ENCODE results near the gene MS4A10. TPM values are rescaled to one million over a fixed set of nuclear protein-coding genes. Genes with fewer than 3 reads are reported as not detected.

MS4A10 gene
- total RNA-seq, 2 experiments from 2014 or later = not detected

GRCh38 chr11:60769811-60770210 is 15.3 kb upstream of the MS4A10 start:
- H3K36me3 Mint-ChIP-seq (ENCODE audit: low read depth) = no peaks in the 10 kb centered on the region
- no peak overlapping the region for H3K27ac Mint-ChIP-seq
- CTCF ChIA-PET = no interaction called here
- H3K9me3 Mint-ChIP-seq = no peaks in the 10 kb centered on the region
- POLR2A ChIA-PET = no interaction called here
- peaks cover 4% of the 10 kb centered on the region for H3K27me3 Mint-ChIP-seq
- DNase-seq = no peak
- H3K4me1 Mint-ChIP-seq = no peaks in the 10 kb centered on the region
- H3K4me3 Mint-ChIP-seq = no peak overlapping the region

GRCh38 chr11:60771146-60771545 is 14.0 kb upstream of the MS4A10 start:
- CTCF ChIA-PET = no interaction called here
- peaks cover 4% of the 10 kb centered on the region for H3K27me3 Mint-ChIP-seq
- no peak overlapping the region for H3K27ac Mint-ChIP-seq
- no peak overlapping the region for H3K4me3 Mint-ChIP-seq
- H3K4me1 Mint-ChIP-seq = peaks cover 4% of the 10 kb centered on the region
- no peaks in the 10 kb centered on the region for H3K36me3 Mint-ChIP-seq (ENCODE audit: low read depth)
- DNase-seq = no peak
- no peaks in the 10 kb centered on the region for H3K9me3 Mint-ChIP-seq
- POLR2A ChIA-PET = no interaction called here

GRCh38 chr11:60771879-60772525 is 13.1 kb upstream of the MS4A10 start:
- POLR2A ChIA-PET = no interaction called here
- Mint-ChIP-seq H3K9me3 (no peaks in the 10 kb centered on the region), H3K4me1 (peaks cover 4% of the 10 kb centered on the region), H3K27me3 (peaks cover 1% of the 10 kb centered on the region), H3K27ac (no peak overlapping the region), H3K36me3 (ENCODE audit: low read depth) (no peaks in the 10 kb centered on the region), H3K4me3 (no peak overlapping the region)
- CTCF ChIA-PET = interaction anchor here (1.3 kb wide), 1 partner anchor 10 kb away, joined by 6 read pairs; no protein-coding TSS in a partner anchor
- no peak for DNase-seq

- no peaks in the 10 kb centered on the region for H3K36me3 Mint-ChIP-seq (ENCODE audit: low read depth)
- no peaks in the 10 kb centered on the region for H3K9me3 Mint-ChIP-seq
- no peak overlapping the region for H3K4me3 Mint-ChIP-seq
- ChIA-PET CTCF (interaction anchor here (1.3 kb wide), 1 partner anchor 10 kb away, joined by 6 read pairs; no protein-coding TSS in a partner anchor), POLR2A (no interaction called here)
- H3K27me3 Mint-ChIP-seq = peaks cover 5% of the 10 kb centered on the region
- no peak for DNase-seq
- H3K27ac Mint-ChIP-seq = no peak overlapping the region
- H3K4me1 Mint-ChIP-seq = peaks cover 4% of the 10 kb centered on the region
Measured at GRCh38 chr11:60772666-60773065, 12.5 kb upstream of the MS4A10 start.

GRCh38 chr11:60774726-60775125 is 10.4 kb upstream of the MS4A10 start:
- Mint-ChIP-seq H3K4me3 (no peak overlapping the region), H3K36me3 (ENCODE audit: low read depth) (no peaks in the 10 kb centered on the region), H3K27me3 (peaks cover 9% of the 10 kb centered on the region), H3K4me1 (peaks cover 4% of the 10 kb centered on the region), H3K27ac (no peak overlapping the region), H3K9me3 (no peaks in the 10 kb centered on the region)
- ChIA-PET CTCF (interaction anchor here (1.1 to 7.3 kb wide), 10 partner anchors 10 to 195 kb away, joined by 3 to 83 read pairs (median 5); partner anchors contain the start of genes MS4A10 and MS4A15), POLR2A (no interaction called here)
- no peak for DNase-seq

- DNase-seq = peak; percentile 82
- H3K36me3 Mint-ChIP-seq (ENCODE audit: low read depth) = no peaks in the 10 kb centered on the region
- ChIA-PET POLR2A (no interaction called here), CTCF (interaction anchor here (0.6 to 7.3 kb wide), 16 partner anchors 9 to 400 kb away, joined by 3 to 83 read pairs (median 3); partner anchors contain the start of genes MS4A10 and MS4A15)
- H3K4me3 Mint-ChIP-seq = no peak overlapping the region
- peaks cover 10% of the 10 kb centered on the region for H3K27me3 Mint-ChIP-seq
- H3K27ac Mint-ChIP-seq = no peak overlapping the region
- H3K4me1 Mint-ChIP-seq = peaks cover 4% of the 10 kb centered on the region
- H3K9me3 Mint-ChIP-seq = no peaks in the 10 kb centered on the region
Measured at GRCh38 chr11:60775420-60775961, 9.6 kb upstream of the MS4A10 start.

- DNase-seq = no peak
- H3K27ac Mint-ChIP-seq = no peak overlapping the region
- H3K4me3 Mint-ChIP-seq = no peak overlapping the region
- peaks cover 10% of the 10 kb centered on the region for H3K27me3 Mint-ChIP-seq
- H3K9me3 Mint-ChIP-seq = no peaks in the 10 kb centered on the region
- H3K36me3 Mint-ChIP-seq (ENCODE audit: low read depth) = no peaks in the 10 kb centered on the region
- H3K4me1 Mint-ChIP-seq = peaks cover 4% of the 10 kb centered on the region
- POLR2A ChIA-PET = no interaction called here
- CTCF ChIA-PET = interaction anchor here (0.9 to 7.3 kb wide), 8 partner anchors 12 to 400 kb away, joined by 3 to 83 read pairs (median 3); no protein-coding TSS in a partner anchor
Measured at GRCh38 chr11:60776167-60776566, 9.0 kb upstream of the MS4A10 start.

GRCh38 chr11:60777106-60777505 is 8.0 kb upstream of the MS4A10 start:
- Mint-ChIP-seq H3K4me3 (no peak overlapping the region), H3K4me1 (peaks cover 4% of the 10 kb centered on the region), H3K27ac (no peak overlapping the region), H3K27me3 (peaks cover 10% of the 10 kb centered on the region), H3K36me3 (ENCODE audit: low read depth) (no peaks in the 10 kb centered on the region), H3K9me3 (no peaks in the 10 kb centered on the region)
- CTCF ChIA-PET = interaction anchor here (1.4 to 7.3 kb wide), 4 partner anchors 13 to 111 kb away, joined by 3 to 83 read pairs (median 18); no protein-coding TSS in a partner anchor
- POLR2A ChIA-PET = no interaction called here
- no peak for DNase-seq

GRCh38 chr11:60777572-60777971 is 7.6 kb upstream of the MS4A10 start:
- H3K9me3 Mint-ChIP-seq = no peaks in the 10 kb centered on the region
- H3K4me3 Mint-ChIP-seq = no peak overlapping the region
- H3K27me3 Mint-ChIP-seq = peaks cover 10% of the 10 kb centered on the region
- CTCF ChIA-PET = interaction anchor here (0.9 to 7.3 kb wide), 5 partner anchors 13 to 122 kb away, joined by 3 to 83 read pairs (median 9); no protein-coding TSS in a partner anchor
- peaks cover 4% of the 10 kb centered on the region for H3K4me1 Mint-ChIP-seq
- DNase-seq = no peak
- H3K36me3 Mint-ChIP-seq (ENCODE audit: low read depth) = no peaks in the 10 kb centered on the region
- no peak overlapping the region for H3K27ac Mint-ChIP-seq
- POLR2A ChIA-PET = no interaction called here

GRCh38 chr11:60780065-60780464 is 5.1 kb upstream of the MS4A10 start:
- Mint-ChIP-seq H3K4me3 (no peak overlapping the region), H3K4me1 (peaks cover 4% of the 10 kb centered on the region), H3K9me3 (no peaks in the 10 kb centered on the region), H3K36me3 (ENCODE audit: low read depth) (no peaks in the 10 kb centered on the region), H3K27ac (no peak overlapping the region), H3K27me3 (peaks cover 10% of the 10 kb centered on the region)
- no peak for DNase-seq
- ChIA-PET CTCF (interaction anchor here (2.9 to 7.3 kb wide), 2 partner anchors 16 to 51 kb away, joined by 9 to 83 read pairs; no protein-coding TSS in a partner anchor), POLR2A (no interaction called here)

- peaks cover 10% of the 10 kb centered on the region for H3K27me3 Mint-ChIP-seq
- CTCF ChIA-PET = interaction anchor here (7.3 kb wide), 1 partner anchor 17 kb away, joined by 83 read pairs; no protein-coding TSS in a partner anchor
- no peaks in the 10 kb centered on the region for H3K4me1 Mint-ChIP-seq
- DNase-seq = no peak
- no peaks in the 10 kb centered on the region for H3K9me3 Mint-ChIP-seq
- H3K4me3 Mint-ChIP-seq = no peak overlapping the region
- POLR2A ChIA-PET = no interaction called here
- H3K36me3 Mint-ChIP-seq (ENCODE audit: low read depth) = no peaks in the 10 kb centered on the region
- H3K27ac Mint-ChIP-seq = no peak overlapping the region
Measured at GRCh38 chr11:60780774-60781173, 4.4 kb upstream of the MS4A10 start.

- H3K27me3 Mint-ChIP-seq = peaks cover 10% of the 10 kb centered on the region
- H3K27ac Mint-ChIP-seq = no peak overlapping the region
- POLR2A ChIA-PET = no interaction called here
- no peaks in the 10 kb centered on the region for H3K36me3 Mint-ChIP-seq (ENCODE audit: low read depth)
- H3K9me3 Mint-ChIP-seq = no peaks in the 10 kb centered on the region
- no peak for DNase-seq
- no peak overlapping the region for H3K4me3 Mint-ChIP-seq
- CTCF ChIA-PET = interaction anchor here (0.9 to 7.3 kb wide), 2 partner anchors 17 to 106 kb away, joined by 3 to 83 read pairs; no protein-coding TSS in a partner anchor
- no peaks in the 10 kb centered on the region for H3K4me1 Mint-ChIP-seq
Measured at GRCh38 chr11:60781286-60781980, 3.7 kb upstream of the MS4A10 start.

GRCh38 chr11:60781981-60782316 is 3.2 kb upstream of the MS4A10 start:
- POLR2A ChIA-PET = no interaction called here
- no peaks in the 10 kb centered on the region for H3K36me3 Mint-ChIP-seq (ENCODE audit: low read depth)
- no peak for DNase-seq

More at GRCh38 chr11:60781981-60782316, 3.2 kb upstream of the MS4A10 start:
- Mint-ChIP-seq H3K9me3 (no peaks in the 10 kb centered on the region), H3K4me1 (no peaks in the 10 kb centered on the region), H3K27ac (no peak overlapping the region), H3K27me3 (peaks cover 10% of the 10 kb centered on the region), H3K4me3 (no peak overlapping the region)
- CTCF ChIA-PET = interaction anchor here (0.9 kb wide), 1 partner anchor 106 kb away, joined by 3 read pairs; no protein-coding TSS in a partner anchor

All from activated CD4-positive, alpha-beta memory T cell treated with anti-CD3 and anti-CD28 coated beads, Interleukin-2, amount 10 ng/mL, durations not matched to agents 7 days and 5 days (primary cell).